HG02759 (cell line): ENCODE results near the gene BRD3OS.

Experiments
- ATAC-seq: cut with Tn5 transposase; IDR thresholded peaks from one replicate; pipeline ENCODE4 v1.9.1; 2021; ENCODE audit warnings: mild to moderate bottlenecking, moderate library complexity; ENCODE audit not compliant: unreplicated experiment

Gene BRD3OS

DNA sequence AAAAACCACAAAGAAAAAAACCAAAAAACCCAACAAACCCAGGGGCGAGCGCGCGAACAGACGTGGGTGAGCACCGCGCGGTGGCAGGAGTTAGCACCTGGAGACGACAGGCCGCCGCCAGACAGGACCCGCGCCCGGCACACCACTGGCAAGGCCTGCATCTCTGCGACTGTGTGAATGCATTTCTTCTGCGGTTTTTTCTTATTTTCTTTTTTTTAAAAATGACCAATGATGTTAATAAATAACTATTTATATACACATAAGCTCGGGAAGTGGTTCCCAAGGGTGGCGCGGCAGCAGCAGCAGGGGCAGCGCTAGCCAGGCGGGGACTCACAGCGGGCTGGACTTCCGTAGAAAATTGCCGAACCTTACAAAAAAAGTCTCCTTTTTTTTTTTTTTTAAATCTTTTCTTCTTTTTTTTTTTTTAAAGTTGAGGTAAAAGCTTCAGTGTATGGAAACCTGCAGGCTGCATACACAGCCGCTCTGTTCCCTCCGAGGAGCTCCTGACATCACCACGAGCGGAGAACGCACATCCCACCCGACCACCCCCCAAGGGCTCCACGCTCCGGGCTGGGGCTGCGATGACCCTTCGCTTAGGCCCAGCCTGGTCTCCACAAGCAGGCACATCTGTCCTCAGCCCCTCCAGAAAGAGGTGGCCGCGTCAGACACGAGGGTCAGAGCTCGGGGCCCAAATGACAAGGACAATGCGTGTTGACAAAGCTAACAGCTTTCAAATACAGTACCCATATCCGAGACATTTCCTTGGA lies 7.4 kb downstream of the BRD3OS start:
- ATAC-seq: no peak

GRCh38 chr9:134033516-134034214 lies 8.4 kb downstream of the BRD3OS start:
- ATAC-seq: no peak

DNA sequence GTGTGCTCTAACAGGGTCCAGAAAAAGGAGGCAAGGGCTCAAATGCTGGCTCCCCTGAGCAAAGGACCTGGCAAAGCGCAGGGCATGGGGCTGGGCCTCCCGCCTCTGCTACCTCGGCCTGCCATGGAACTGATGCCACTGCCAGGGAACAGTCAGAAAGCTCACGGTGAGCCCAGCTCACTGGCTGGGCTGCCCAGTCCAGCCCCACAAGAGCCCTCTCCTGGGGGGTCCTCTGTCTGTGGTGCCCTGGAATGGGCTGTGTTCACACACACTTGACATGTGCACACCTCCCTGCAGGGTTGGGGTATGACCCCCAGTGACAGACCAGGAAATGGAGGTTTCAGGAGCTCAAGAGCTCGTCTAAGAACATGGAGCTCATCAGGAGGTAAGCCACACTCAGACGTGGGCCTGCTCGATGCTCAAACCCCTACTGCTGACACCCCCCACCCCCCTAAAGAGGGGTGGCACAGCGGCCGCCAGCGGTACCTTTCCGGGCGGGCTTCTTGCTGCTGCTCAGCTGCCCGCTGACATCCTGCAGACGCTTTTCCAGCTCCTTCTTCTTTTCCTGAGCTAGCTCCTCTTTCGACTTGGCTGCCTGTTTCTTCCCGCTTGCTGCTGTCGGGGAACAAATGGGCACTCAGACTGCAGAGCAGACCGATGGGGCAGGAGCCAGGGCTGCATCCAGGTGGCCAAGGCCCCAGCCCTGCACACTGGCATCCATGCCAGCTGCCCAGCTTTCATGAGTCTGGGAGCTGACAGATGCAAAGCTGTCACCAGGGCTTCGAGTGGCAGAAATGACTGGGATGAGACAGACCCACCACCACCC lies 9.1 kb downstream of the BRD3OS start:
- ATAC-seq: no peak

- no peak for ATAC-seq
Observed at GRCh38 chr9:134035041-134036039, 10.1 kb downstream of the BRD3OS start.

- no peak for ATAC-seq
Observed at GRCh38 chr9:134036130-134036529, 10.8 kb downstream of the BRD3OS start.

DNA sequence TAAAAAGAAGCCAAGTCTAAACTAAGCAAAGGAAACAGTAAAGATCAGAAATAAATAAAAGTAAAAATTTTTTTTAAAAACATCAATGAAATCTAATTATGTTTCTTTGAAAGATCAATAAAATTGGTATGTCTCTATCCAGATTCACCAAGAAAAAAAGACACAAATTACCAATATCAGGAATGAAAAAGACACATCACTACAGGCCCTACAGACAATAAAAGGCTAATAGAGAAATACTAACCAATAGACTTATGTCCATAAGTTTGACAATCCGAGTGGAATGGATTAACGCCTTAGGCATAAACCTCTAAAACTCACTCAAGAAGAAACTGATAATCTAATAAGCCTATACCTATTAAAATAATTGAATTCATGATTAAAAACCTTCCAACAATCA lies 12.4 kb downstream of the BRD3OS start:
- ATAC-seq: no peak

DNA sequence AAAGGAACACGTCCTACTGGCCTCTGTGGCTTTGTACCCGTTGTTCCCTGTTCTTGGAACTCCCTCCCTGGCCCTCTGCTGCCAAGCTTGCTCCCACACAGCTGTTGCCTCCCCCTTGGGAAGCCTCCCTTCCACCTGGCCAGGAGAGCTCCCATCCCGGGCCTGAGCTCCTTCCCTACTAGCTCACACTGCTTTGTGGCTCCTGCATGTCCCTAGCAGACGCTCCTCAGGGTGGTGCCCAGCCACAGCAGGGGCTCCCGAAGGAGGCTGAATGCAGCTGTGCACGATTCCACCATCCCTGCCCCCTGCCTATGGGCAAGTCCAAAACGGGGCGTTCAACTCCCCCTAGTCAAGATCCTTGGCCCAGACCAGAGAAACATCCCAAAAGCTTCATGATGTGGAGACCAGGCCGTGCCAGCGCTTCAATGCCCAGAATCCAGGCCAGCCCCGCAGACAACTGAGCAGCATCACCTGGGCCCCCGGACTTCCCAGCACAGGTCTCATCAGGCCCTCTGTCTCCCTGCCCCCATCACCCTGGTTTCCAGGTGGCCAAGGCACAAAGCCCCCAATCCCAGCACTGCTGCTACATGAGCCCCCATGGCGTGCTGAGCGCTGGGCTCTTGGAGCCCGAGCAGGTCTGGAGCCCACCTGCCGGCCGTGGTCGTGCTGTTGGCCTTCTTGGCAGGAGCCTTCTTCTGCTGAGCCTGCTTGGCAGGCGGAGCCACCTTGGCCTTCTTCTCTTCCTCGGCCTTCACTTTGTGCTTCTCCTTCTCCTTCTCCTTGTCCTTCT lies 14.3 kb downstream of the BRD3OS start:
- no peak for ATAC-seq

DNA sequence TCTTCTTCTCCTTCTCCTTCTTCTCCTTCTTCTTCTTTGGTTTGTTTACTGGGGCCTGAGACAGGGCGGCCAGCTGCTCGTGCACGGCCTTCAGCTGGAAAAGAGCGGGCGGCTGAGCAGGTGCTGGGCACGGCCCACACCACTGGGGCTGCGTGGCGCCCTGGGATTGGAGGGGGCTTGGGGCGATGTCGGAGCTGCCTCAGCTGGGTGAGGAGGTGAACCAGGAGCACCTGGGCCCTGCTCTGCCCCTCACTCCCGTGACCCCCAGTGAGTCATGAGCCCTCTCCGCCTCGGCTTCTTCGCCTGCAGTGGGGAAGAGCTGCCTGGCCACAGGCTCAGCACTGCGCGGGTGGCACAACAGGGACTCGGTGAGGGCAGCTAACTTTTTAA lies 14.9 kb downstream of the BRD3OS start:
- no peak for ATAC-seq

DNA sequence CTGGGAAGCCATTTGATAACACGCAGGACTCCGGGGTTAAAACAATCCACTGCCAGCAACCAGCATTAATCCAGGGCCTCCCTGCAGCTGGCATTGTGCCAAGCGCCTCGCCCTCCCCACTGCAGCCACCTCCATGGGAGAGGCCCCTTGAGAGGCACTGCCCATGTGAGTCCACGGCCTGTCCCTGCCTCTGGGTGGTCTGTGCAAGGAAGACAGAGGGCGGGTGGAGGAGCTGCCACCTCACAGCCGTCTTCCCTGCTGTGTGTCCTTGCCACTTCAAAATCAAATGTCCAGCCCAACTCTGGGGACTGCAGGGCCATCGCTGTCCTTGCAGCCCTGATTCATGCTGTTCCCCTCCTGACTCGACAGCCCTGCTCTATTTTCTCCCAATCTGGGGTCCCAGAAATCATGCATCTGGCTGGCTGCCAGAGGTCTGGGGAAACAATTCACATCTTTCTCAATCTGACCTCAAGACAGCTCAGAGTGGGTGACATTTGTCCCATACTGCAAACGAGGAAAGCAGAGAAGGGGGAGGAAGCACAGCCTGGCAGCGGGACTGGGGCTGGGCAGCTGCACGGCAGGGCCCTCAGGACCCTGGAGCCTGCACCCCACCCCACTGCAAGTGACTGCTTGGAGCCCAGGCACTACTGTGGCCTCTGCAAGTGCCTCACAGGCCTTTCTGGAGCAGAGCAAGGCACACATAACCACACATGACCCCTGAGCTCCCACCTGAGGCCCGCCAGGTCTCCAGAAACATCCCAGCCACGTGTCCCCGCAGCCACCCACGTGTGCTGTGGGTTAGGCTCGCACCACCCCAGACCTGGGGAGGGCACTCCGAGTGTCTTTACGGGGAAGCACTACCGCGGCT lies 15.7 kb downstream of the BRD3OS start:
- ATAC-seq: no peak

GRCh38 chr9:134041649-134041962 lies 16.3 kb downstream of the BRD3OS start:
- no peak for ATAC-seq

DNA sequence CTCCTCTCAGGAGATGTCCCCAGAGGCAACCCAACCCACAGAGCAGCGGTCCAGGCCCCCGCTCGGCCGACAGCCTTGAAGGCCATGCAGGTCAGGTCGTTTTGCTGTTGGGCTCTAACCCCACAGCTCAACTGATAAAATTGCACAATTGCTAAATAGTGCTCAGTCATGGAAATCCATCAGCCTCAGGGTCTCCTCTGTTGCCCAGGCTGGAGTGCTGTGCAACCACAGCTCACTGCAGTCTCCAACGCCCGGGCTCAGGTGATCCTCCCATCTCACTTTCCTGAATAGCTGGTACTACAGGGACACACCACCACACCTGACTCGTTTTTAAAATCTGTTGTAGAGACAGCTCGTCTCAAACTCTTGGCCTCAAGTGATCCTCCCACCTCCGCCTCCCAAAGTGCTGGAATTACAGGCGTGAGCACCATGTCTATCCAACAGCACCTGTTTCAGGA lies 18.3 kb downstream of the BRD3OS start:
- ATAC-seq: no peak

- ATAC-seq: no peak
Observed at GRCh38 chr9:134044944-134045343, 19.7 kb downstream of the BRD3OS start.

DNA sequence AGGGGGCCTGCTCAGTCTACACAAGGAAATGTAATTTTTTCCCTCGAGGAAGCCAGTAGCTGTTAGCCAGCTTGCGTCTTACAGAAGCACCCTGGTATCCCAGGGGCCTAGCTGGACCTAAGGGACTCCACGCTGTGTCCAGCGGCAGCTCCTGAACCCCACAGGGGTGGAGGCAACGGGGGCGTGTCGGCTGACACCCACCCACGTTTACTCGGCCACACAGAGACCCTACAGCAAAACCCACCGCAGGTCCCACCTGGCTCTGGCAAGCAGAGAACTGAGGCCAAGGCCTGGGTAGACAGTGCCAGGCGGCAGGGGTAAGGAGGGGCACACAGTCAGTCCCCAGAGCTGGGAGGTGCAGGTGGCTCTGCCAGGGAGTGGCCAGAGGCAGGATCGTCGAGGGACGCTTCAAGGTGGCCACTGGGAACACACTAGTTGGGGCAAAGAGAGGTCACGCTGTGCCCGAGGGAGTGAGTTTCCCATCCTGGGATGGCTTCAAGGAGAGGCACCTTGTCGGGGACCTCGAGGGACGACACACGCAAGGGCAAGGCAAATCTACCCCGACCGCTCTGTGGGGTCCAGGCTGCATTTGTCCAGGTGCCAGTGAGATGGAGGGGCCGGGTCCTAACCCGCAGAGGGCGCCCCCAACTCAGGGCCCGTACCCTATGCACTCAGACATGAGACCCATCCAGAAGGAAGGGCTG lies 20.7 kb downstream of the BRD3OS start:
- no peak for ATAC-seq

DNA sequence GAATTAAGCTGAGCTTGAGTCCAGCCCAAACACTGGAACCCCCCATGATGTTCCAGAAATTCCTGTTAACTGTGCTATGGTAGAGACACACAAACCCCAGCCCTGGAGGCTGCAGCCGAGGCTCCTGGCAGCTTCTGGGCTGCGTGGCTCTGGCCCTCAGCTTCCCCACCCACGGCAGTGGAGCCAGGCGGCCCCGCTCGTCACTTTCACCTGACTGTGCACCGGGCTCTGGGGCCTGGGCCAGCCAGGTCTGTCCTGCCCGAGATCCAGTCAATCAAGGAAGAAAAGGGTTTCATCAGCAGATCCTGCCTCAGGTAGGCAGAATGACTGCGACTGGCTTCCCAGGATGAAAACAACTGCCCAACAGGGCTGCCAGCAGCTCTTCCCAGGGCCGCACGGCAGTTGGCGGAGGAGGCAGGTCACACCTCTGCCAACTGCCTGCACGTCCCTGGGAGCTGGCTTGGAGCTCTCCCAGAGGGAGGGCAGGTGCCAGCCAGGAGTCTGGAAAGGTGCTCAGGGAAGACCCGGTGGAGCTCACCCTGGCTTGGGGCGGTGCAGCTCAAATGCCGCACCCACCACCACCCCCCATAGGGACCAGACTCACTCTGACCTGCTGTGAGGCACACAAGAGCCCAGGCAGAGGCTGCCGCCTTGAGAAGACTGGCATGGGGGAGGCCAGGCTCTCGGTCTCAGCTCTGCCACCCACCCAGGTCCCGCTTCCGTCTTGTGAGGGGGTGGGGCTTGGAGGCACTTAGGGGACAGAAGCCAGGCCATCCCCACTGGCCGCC lies 21.8 kb downstream of the BRD3OS start:
- ATAC-seq: no peak

DNA sequence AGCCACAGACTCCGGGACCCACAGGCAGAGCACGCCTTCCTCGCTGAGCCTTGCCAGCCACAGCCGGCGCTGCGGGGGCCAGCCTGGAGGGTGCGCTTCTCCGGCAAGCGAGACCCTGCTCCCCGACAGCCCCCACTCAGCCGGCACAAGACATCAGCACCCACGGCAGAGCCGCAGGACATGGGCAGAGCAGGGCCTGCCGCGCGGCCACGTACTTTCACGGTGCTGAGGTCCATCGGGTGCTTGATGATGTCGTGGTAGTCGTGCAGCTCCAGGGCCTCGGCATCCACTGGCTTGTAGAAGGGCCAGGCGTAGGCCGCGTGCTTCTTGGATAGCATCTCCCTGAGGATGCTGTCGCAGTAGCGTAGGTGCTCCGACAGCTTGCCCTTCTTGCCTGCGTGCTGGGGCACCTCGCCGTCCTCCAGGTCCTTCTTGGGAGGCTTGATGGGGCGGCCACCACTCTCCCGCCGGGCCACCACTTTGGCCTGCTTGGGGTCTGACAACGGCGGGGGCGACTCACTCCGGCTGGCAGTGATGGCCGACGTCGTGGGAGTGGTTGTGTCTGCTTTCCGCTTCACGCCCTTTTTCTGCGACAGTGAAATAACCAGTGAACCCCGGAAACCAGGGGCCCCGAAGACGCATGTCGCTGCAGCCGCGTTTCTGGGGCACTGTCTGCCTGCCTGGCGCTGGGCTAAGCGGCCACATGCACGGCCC lies 22.7 kb downstream of the BRD3OS start:
- no peak for ATAC-seq

DNA sequence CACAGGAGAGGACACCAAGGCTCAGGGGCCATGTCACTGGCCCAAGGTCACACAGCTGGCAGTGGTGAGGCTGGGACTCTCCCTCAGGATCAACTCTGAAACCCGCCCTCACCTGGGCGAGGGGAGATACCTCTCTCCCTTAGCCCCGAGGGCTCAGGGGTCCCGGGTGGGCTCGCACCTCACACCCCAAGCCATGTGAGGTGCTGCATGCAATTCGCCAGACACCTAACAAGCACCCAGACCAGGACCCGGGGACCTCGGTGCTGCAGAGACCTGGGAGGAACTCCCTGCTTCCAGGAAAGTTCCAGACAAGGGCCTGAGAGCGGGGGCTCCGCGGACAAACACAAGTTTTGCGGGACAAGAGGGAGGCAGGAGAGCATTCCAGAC lies 23.3 kb downstream of the BRD3OS start:
- no peak for ATAC-seq

GRCh38 chr9:134049236-134049635 lies 24.0 kb downstream of the BRD3OS start:
- ATAC-seq: no peak
